Activated naive CD4-positive, alpha-beta T cell treated with anti-CD3 and anti-CD28 coated beads, Interleukin-2, amount 50 U/mL, for 24 hours (primary cell): ENCODE results near the gene ACKR2.

Experiments
- H3K27ac Mint-ChIP-seq: one replicate; pipeline ENCODE4 v1.8.0; 2021; ENCODE audit warnings: mild to moderate bottlenecking, mixed read lengths
- H3K27me3 Mint-ChIP-seq: one replicate; pipeline ENCODE4 v1.8.0; 2021; ENCODE audit warnings: mixed read lengths
- H3K36me3 Mint-ChIP-seq: one replicate; pipeline ENCODE4 v1.8.0; 2021; ENCODE audit warnings: mixed read lengths
- H3K4me1 Mint-ChIP-seq: one replicate; pipeline ENCODE4 v1.8.0; 2021; ENCODE audit warnings: mixed read lengths
- H3K4me3 Mint-ChIP-seq: one replicate; pipeline ENCODE4 v1.8.0; 2021; ENCODE audit warnings: mild to moderate bottlenecking, mixed read lengths
- H3K9me3 Mint-ChIP-seq: one replicate; pipeline ENCODE4 v1.8.0; 2021; ENCODE audit warnings: mixed read lengths

The ACKR2 gene

GRCh38 chr3:42901073-42901415, 91.8 kb downstream of the ACKR2 start:
- Mint-ChIP-seq H3K4me3 (no peak overlapping the region), H3K9me3 (peaks cover 8% of the 10 kb centered on the region), H3K36me3 (peaks cover 5% of the 10 kb centered on the region)

GRCh38 chr3:42902257-42902656, 93.0 kb downstream of the ACKR2 start:
- Mint-ChIP-seq H3K27ac (no peak overlapping the region), H3K4me3 (no peak overlapping the region), H3K9me3 (peaks cover 8% of the 10 kb centered on the region), H3K27me3 (peaks cover 28% of the 10 kb centered on the region), H3K4me1 (peaks cover 14% of the 10 kb centered on the region), H3K36me3 (peaks cover 5% of the 10 kb centered on the region)

More at GRCh38 chr3:42901073-42901415, 91.8 kb downstream of the ACKR2 start:
- Mint-ChIP-seq H3K27ac (no peak overlapping the region), H3K27me3 (peaks cover 20% of the 10 kb centered on the region), H3K4me1 (peaks cover 5% of the 10 kb centered on the region)

- peaks cover 8% of the 10 kb centered on the region for H3K9me3 Mint-ChIP-seq
- H3K4me1 Mint-ChIP-seq = peaks cover 15% of the 10 kb centered on the region
- no peak overlapping the region for H3K27ac Mint-ChIP-seq
- H3K4me3 Mint-ChIP-seq = no peak overlapping the region
- H3K36me3 Mint-ChIP-seq = peaks cover 5% of the 10 kb centered on the region
- H3K27me3 Mint-ChIP-seq = peaks cover 34% of the 10 kb centered on the region
Observed at GRCh38 chr3:42904076-42904475, 94.8 kb downstream of the ACKR2 start.

- Mint-ChIP-seq H3K4me1 (peaks cover 15% of the 10 kb centered on the region), H3K36me3 (peaks cover 10% of the 10 kb centered on the region), H3K27me3 (peaks cover 34% of the 10 kb centered on the region)
Observed at GRCh38 chr3:42905740-42906069, 96.5 kb downstream of the ACKR2 start.

GRCh38 chr3:42906070-42906847, 97.0 kb downstream of the ACKR2 start, which contains the start of gene ZNF662:
Gene ZNF662 (plus strand): TSS chr3:42906142. CDS start chr3:42908115, 1,973 bp downstream.
- peaks cover 10% of the 10 kb centered on the region for H3K36me3 Mint-ChIP-seq
- H3K4me3 Mint-ChIP-seq = peak within 1 kb of the TSS; percentile 78
- no peak within 1 kb of the TSS for H3K27ac Mint-ChIP-seq
- peaks cover 15% of the 10 kb centered on the region for H3K9me3 Mint-ChIP-seq
- peaks cover 15% of the 10 kb centered on the region for H3K4me1 Mint-ChIP-seq
- peaks cover 34% of the 10 kb centered on the region for H3K27me3 Mint-ChIP-seq

More at GRCh38 chr3:42905740-42906069, 96.5 kb downstream of the ACKR2 start:
- peak overlapping the region; percentile 78 for H3K4me3 Mint-ChIP-seq
- H3K27ac Mint-ChIP-seq = no peak overlapping the region
- peaks cover 13% of the 10 kb centered on the region for H3K9me3 Mint-ChIP-seq

- Mint-ChIP-seq H3K27me3 (peaks cover 34% of the 10 kb centered on the region), H3K36me3 (peaks cover 10% of the 10 kb centered on the region), H3K9me3 (peaks cover 15% of the 10 kb centered on the region), H3K4me1 (peaks cover 15% of the 10 kb centered on the region), H3K4me3 (peak overlapping the region; percentile 5), H3K27ac (no peak overlapping the region)
Observed at GRCh38 chr3:42906848-42907183, 97.6 kb downstream of the ACKR2 start.

GRCh38 chr3:42908675-42909074, 99.4 kb downstream of the ACKR2 start:
- Mint-ChIP-seq H3K27me3 (peaks cover 28% of the 10 kb centered on the region), H3K4me1 (peaks cover 15% of the 10 kb centered on the region), H3K4me3 (no peak overlapping the region), H3K9me3 (peaks cover 21% of the 10 kb centered on the region), H3K36me3 (peaks cover 17% of the 10 kb centered on the region), H3K27ac (no peak overlapping the region)

GRCh38 chr3:42911551-42911950, 102.3 kb downstream of the ACKR2 start:
- Mint-ChIP-seq H3K27ac (no peak overlapping the region), H3K27me3 (peaks cover 13% of the 10 kb centered on the region), H3K9me3 (peaks cover 28% of the 10 kb centered on the region), H3K4me1 (peaks cover 8% of the 10 kb centered on the region), H3K36me3 (peaks cover 30% of the 10 kb centered on the region), H3K4me3 (no peak overlapping the region)

- Mint-ChIP-seq H3K4me3 (no peak overlapping the region), H3K36me3 (peaks cover 33% of the 10 kb centered on the region), H3K9me3 (peaks cover 35% of the 10 kb centered on the region), H3K4me1 (no peaks in the 10 kb centered on the region), H3K27ac (no peak overlapping the region), H3K27me3 (no peaks in the 10 kb centered on the region)
Observed at GRCh38 chr3:42914771-42915515, 105.7 kb downstream of the ACKR2 start.
